Keratinocyte (primary cell): ENCODE measurements around the gene FOXI2. TPM values are rescaled to one million over a fixed set of nuclear protein-coding genes. Genes with fewer than 3 reads are reported as not detected.

Experiments
- DNase-seq: peaks from one replicate; pipeline ENCODE4 v3.0.0-alpha.2; 2011; ENCODE audit warnings: low read depth, missing footprints, low spot score
- FAIRE-seq: peaks from 2 replicates; lab custom pipeline; 2011; peaks lifted over from hg19 to GRCh38; lab: Jason Lieb, UNC
- H2AFZ ChIP-seq: 2 replicates; pipeline ENCODE4 v1.6.0; 2012; ENCODE audit warnings: low read length, control low read depth, inconsistent platforms; ENCODE audit not compliant: control insufficient read depth
- H3K27ac ChIP-seq: 2 replicates; pipeline ENCODE4 v1.5.1; 2011; ENCODE audit warnings: low read length; ENCODE audit not compliant: control insufficient read depth, insufficient read depth
- H3K27me3 ChIP-seq: 3 replicates; pipeline ENCODE4 v1.6.0; 2011; ENCODE audit warnings: low read length; ENCODE audit not compliant: control insufficient read depth, insufficient read depth; ENCODE audit errors: extremely low read depth
- H3K36me3 ChIP-seq, 2 experiments: 2 replicates in 1 of 2; 3 replicates in 1 of 2; pipeline ENCODE4 v1.5.1; 2011; ENCODE audit warnings: low read length in 2 of 2, mild to moderate bottlenecking in 1 of 2; ENCODE audit not compliant: control insufficient read depth in 2 of 2, insufficient read depth in 2 of 2; ENCODE audit errors: extremely low read depth in 1 of 2
- H3K4me1 ChIP-seq: 3 replicates; pipeline ENCODE4 v1.5.1; 2011; ENCODE audit warnings: low read length; ENCODE audit not compliant: control insufficient read depth, insufficient read depth; ENCODE audit errors: extremely low read depth
- H3K4me2 ChIP-seq: 3 replicates; pipeline ENCODE4 v1.6.0; 2011; ENCODE audit warnings: low read depth, low read length; ENCODE audit not compliant: control insufficient read depth, insufficient read depth; ENCODE audit errors: extremely low read depth
- H3K4me3 ChIP-seq, 3 experiments: fragments of 200-600 bp in 1 of 3; sonication (generic) in 1 of 3; 2 replicates in 2 of 3; 3 replicates in 1 of 3; pipeline ENCODE4 v1.5.1; 2011 to 2016; ENCODE audit warnings: low read length in 3 of 3, mild to moderate bottlenecking in 3 of 3, control low read depth in 2 of 3, inconsistent platforms in 1 of 3, low read depth in 1 of 3, mixed read lengths in 1 of 3, mixed run types in 1 of 3, moderate library complexity in 1 of 3; ENCODE audit not compliant: control insufficient read depth in 2 of 3, insufficient read depth in 2 of 3; ENCODE audit errors: extremely low read depth in 1 of 3
- H3K79me2 ChIP-seq: 2 replicates; pipeline ENCODE4 v1.6.0; 2012; ENCODE audit warnings: low read length; ENCODE audit not compliant: control insufficient read depth, insufficient read depth
- H3K9ac ChIP-seq: 3 replicates; pipeline ENCODE4 v1.6.0; 2011; ENCODE audit warnings: low read length; ENCODE audit not compliant: control insufficient read depth, insufficient read depth; ENCODE audit errors: extremely low read depth
- H3K9me1 ChIP-seq: 3 replicates; pipeline ENCODE4 v1.6.0; 2011; ENCODE audit warnings: low read length; ENCODE audit not compliant: control insufficient read depth, insufficient read depth; ENCODE audit errors: extremely low read depth
- H3K9me3 ChIP-seq: 2 replicates; pipeline ENCODE4 v1.5.1; 2012; ENCODE audit warnings: low read depth, low read length; ENCODE audit not compliant: control insufficient read depth
- H4K20me1 ChIP-seq: 3 replicates; pipeline ENCODE4 v1.6.0; 2011; ENCODE audit warnings: low read length; ENCODE audit not compliant: control insufficient read depth, insufficient read depth; ENCODE audit errors: extremely low read depth
- EZH2 ChIP-seq: IDR thresholded peaks from one replicate; pipeline ENCODE4 v1.6.1; 2012; ENCODE audit warnings: inconsistent platforms, mild to moderate bottlenecking, low read length, moderate library complexity
- dilution Hi-C: fragments of 300-500 bp; cut with MboI; formaldehyde crosslinking; loops from one replicate; pipeline ENCODE4 v1.7.0; 2020; ENCODE audit warnings: low sequenced_read_pairs; ENCODE audit not compliant: extremely low pct_ligation_motif_present
- polyA plus RNA-seq, 5 experiments: library from polyadenylated mRNA; depleted of rRNA in 3 of 5; stranded (reverse) in 3 of 5; stranded (forward) in 1 of 5; unstranded in 1 of 5; fragments of >200 nt; gene quantifications; 1 replicate in 1 of 5; 2 replicates in 3 of 5; 3 replicates in 1 of 5; pipeline versions ENCODE4 v1.2.1 to v1.2.3, GENCODE V29; 2011 to 2012; ENCODE audit warnings: missing spikeins in 2 of 5, low read depth in 1 of 5, low replicate concordance in 1 of 5
- TF ChIP-seq, protein P1 (sequence below), 3 experiments: IDR thresholded peaks in 1 of 3; conservative IDR thresholded peaks in 1 of 3; optimal IDR thresholded peaks in 1 of 3; 2 replicates in 2 of 3; 3 replicates in 1 of 3; pipeline versions ENCODE3 to v1.5.1; 2011; ENCODE audit warnings: low read length in 3 of 3, mild to moderate bottlenecking in 3 of 3, moderate library complexity in 2 of 3, control low read depth in 1 of 3, inconsistent platforms in 1 of 3; ENCODE audit not compliant: insufficient read depth in 2 of 3; ENCODE audit errors: extremely low read depth in 1 of 3

FOXI2 gene
- polyA plus RNA-seq, 1 donor (not counting 4 experiments of a cell fraction or from before 2014, with no cell fraction given) = not detected

DNA sequence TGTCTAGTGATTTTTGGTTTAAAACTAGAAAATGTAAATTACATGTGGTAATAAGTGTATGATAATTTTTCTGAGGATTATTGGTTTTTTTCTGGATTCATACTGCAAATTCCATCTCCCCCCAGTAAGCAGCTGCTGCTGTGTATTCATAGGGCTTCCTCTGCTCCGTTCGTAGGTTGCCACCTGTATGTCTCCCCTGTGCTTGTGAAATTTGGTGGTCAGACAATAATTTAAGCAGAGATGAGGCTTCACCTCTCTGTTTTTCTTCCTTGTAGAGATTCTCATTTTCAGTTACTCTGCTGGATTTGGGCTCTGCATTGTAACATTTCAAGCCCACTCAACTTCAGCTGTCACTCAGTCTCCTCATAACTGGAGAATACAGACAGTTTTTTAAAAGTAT lies 50.9 kb downstream of the FOXI2 start:
- TF ChIP-seq, protein P1, sequence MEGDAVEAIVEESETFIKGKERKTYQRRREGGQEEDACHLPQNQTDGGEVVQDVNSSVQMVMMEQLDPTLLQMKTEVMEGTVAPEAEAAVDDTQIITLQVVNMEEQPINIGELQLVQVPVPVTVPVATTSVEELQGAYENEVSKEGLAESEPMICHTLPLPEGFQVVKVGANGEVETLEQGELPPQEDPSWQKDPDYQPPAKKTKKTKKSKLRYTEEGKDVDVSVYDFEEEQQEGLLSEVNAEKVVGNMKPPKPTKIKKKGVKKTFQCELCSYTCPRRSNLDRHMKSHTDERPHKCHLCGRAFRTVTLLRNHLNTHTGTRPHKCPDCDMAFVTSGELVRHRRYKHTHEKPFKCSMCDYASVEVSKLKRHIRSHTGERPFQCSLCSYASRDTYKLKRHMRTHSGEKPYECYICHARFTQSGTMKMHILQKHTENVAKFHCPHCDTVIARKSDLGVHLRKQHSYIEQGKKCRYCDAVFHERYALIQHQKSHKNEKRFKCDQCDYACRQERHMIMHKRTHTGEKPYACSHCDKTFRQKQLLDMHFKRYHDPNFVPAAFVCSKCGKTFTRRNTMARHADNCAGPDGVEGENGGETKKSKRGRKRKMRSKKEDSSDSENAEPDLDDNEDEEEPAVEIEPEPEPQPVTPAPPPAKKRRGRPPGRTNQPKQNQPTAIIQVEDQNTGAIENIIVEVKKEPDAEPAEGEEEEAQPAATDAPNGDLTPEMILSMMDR (optimal IDR thresholded peaks at IDR 0.05 in 1 of 3, IDR thresholded peaks at IDR 0.05 in 1 of 3, conservative IDR thresholded peaks at IDR 0.05 in 1 of 3; ENCODE audit: extremely low read depth in 1 of 3, insufficient read depth in 2 of 3, low read length in 3 of 3) = no peak
- no peak for TF ChIP-seq EZH2
- FAIRE-seq (no peak), DNase-seq (no peak)
- Histone ChIP-seq H2AFZ (no peak overlapping the region), H3K9me3 (no peaks in the 10 kb centered on the region), H3K4me3 (no peak overlapping the region), H3K4me2 (no peak overlapping the region), H3K9me1 (no peaks in the 10 kb centered on the region), H3K79me2 (no peaks in the 10 kb centered on the region), H3K36me3 (no peaks in the 10 kb centered on the region), H3K9ac (no peak overlapping the region), H3K27me3 (no peaks in the 10 kb centered on the region), H4K20me1 (no peaks in the 10 kb centered on the region), H3K27ac (no peak overlapping the region), H3K4me1 (no peaks in the 10 kb centered on the region)
- dilution Hi-C loops = no loop called here

- H3K27me3 ChIP-seq = no peaks in the 10 kb centered on the region
- no peaks in the 10 kb centered on the region for H3K4me1 ChIP-seq
- H2AFZ ChIP-seq = no peak overlapping the region
- TF ChIP-seq, protein P1 (optimal IDR thresholded peaks at IDR 0.05 in 1 of 3, IDR thresholded peaks at IDR 0.05 in 1 of 3, conservative IDR thresholded peaks at IDR 0.05 in 1 of 3; ENCODE audit: extremely low read depth in 1 of 3, insufficient read depth in 2 of 3, low read length in 3 of 3) = no peak
- TF ChIP-seq EZH2 = no peak
- no peaks in the 10 kb centered on the region for H3K36me3 ChIP-seq
- H3K27ac ChIP-seq = no peak overlapping the region
- no peaks in the 10 kb centered on the region for H3K9me3 ChIP-seq
- no peak overlapping the region for H3K4me3 ChIP-seq
- H3K9ac ChIP-seq = no peak overlapping the region
- H3K79me2 ChIP-seq = no peaks in the 10 kb centered on the region
- no peaks in the 10 kb centered on the region for H4K20me1 ChIP-seq
- H3K4me2 ChIP-seq = no peak overlapping the region
- DNase-seq (no peak), FAIRE-seq (no peak)
- H3K9me1 ChIP-seq = no peaks in the 10 kb centered on the region
- dilution Hi-C loops = no loop called here
Measured at GRCh38 chr10:127790066-127790624, 53.2 kb downstream of the FOXI2 start.

Other genes with a start within 250 kb of the FOXI2 start
- gene NPS, start 187.9 kb upstream of the FOXI2 start, polyA plus RNA-seq = not detected in 3 replicates
- not detected in 3 replicates for gene CLRN3, start 155.8 kb downstream of the FOXI2 start, polyA plus RNA-seq
- 10.5 to 16.0 TPM (median 15.1 TPM) in 3 replicates for gene PTPRE, start 169.9 kb downstream of the FOXI2 start, polyA plus RNA-seq